Stimulated activated CD4-positive, alpha-beta T cell treated with anti-CD3 and anti-CD28 coated beads, Interleukin-12 subunit alpha, Interleukin-12 subunit beta, amount 100 ng/mL, for 48 hours (primary cell): ENCODE results near the gene TLCD1.

Experiments
- DNase-seq, 3 donors: peaks; one replicate each; pipeline ENCODE4 v3.0.0-alpha.2; 2020; ENCODE audit warnings: low read depth in 2 of 3, low spot score in 1 of 3

Gene TLCD1

DNA sequence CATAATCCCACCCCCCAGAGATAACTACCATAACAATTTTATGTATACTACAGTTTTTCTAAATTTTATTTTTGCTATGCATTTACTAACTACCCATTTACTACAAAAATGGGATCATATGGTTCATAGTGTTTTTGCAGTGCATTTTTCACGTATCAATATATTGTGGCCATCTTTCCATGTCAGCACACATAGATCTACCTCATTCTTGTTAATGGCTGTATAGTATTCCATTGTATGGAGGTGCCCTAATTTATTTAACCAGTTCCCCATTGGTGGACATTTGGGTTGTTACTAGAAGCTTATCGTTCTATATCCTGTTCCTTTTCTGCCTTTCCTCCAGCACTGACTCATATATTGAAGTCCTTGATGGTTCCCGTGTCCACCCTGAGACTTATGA, 37.0 kb downstream of the TLCD1 start:
- DNase-seq = no peak

DNA sequence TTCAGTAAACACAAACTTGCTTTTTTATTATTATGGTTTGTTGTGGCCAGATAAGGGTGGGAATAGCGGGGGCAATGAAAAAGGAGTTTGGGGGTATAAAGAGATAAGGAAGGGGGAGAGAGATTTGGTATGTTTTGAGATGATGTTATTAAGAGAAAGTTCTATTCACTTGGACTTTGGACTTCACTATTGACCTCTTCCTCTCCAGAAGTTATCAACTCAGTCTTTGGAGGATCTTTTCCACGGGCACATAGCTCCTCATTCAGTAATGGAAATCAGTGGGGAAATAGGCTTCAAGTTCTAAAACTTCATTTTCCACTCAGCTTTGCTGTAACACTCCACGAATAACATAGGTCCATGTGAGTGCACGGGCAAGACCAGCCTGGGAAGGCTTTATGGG, 37.6 kb downstream of the TLCD1 start:
- DNase-seq = no peak

DNA sequence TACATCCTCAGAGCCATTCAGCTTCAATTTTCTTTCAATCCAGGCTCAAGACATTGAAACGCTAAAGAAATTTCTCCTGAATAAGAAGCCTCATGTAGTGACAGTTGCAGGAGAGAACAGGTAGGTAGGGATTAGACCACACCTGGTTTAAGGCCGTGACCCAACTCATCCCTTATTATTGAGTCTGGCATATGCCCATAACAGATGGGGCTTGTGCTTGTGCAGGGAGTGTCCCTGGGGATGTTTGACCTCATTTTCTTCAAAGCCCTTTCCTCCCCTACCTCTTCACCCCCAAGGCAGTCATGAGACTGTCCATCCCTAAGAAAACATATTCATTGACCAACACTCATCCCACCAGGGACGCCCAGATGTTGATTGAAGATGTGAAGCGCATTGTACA, 39.7 kb downstream of the TLCD1 start:
- no peak for DNase-seq

- no peak for DNase-seq
Observed at GRCh38 chr17:28685366-28685765, 40.7 kb downstream of the TLCD1 start.

DNA sequence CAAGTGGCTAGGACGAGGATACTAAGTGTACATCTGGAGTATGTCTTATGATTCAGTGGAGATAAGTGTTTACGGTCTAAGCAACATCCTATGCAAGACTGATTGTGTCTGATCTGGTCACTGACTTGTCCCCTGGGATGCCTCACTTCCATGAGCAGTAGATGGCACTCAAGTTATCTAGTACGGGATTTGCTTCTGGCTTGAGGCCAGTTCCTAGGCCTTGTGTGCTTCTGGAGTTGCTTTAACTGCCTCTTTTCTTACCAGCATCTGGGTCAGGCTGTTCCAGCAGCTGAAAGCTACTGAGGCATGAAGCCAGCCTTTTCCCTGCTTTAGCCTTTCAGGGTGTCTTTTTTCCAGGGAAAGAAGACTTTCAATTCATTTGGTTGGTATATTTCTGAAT, 41.1 kb downstream of the TLCD1 start:
- DNase-seq = no peak

DNA sequence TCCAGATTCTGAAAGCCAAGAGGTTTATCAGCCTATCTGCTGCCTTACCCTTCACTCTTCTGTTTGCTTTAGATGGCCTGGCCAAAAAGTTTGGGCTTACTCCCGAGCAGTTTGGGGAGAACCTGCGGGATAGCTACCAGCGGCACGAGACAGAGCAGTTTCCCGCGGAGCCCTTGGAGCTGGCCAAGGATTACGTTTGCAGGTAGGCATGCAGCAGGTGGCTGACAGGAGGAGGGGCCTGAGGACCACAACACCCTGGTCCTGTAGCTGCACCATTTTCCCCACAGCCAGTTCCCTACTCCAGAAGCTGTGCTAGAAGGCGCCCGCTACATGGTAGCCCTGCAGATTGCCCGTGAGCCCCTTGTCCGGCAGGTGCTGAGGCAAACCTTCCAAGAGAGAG, 43.4 kb downstream of the TLCD1 start:
- no peak for DNase-seq

- no peak for DNase-seq
Observed at GRCh38 chr17:28675980-28676379, 50.1 kb downstream of the TLCD1 start.

- no peak for DNase-seq
Observed at GRCh38 chr17:28675490-28675889, 50.5 kb downstream of the TLCD1 start.
